Effector memory CD8-positive, alpha-beta T cell (primary cell): Measurements from ENCODE around the gene TBX15.
"Not testable (repeated sequence)": the region's sequence is repeated elsewhere in the genome, so short reads cannot be mapped to it uniquely, and the experiment has no call there.

ENCODE experiments used
- ATAC-seq: fragments of 150-1000 bp; cut with Tn5 transposase; replicated peaks from 2 replicates; pipeline ENCODE4 v1.10.0; 2021; ENCODE audit warnings: mild to moderate bottlenecking, moderate library complexity
- DNase-seq, 3 experiments: peaks; one replicate each; pipeline ENCODE4 v3.0.0; 2021
- H3K27ac Mint-ChIP-seq, 2 donors: one replicate each; pipeline ENCODE4 v1.8.0; 2022; ENCODE audit warnings: mild to moderate bottlenecking in 2 of 2, mixed read lengths in 2 of 2, moderate library complexity in 2 of 2
- H3K27me3 Mint-ChIP-seq, 2 donors: one replicate each; pipeline ENCODE4 v1.8.0; 2022; ENCODE audit warnings: mixed read lengths in 2 of 2
- H3K36me3 Mint-ChIP-seq: one replicate; pipeline ENCODE4 v1.8.0; 2022; ENCODE audit warnings: mild to moderate bottlenecking, moderate library complexity, mixed read lengths; ENCODE audit not compliant: insufficient read depth
- H3K4me1 Mint-ChIP-seq, 2 donors: one replicate each; pipeline ENCODE4 v1.8.0; 2022; ENCODE audit warnings: low read depth in 2 of 2, mixed read lengths in 2 of 2
- H3K4me3 Mint-ChIP-seq, 2 donors: one replicate each; pipeline ENCODE4 v1.8.0; 2022; ENCODE audit warnings: mild to moderate bottlenecking in 2 of 2, mixed read lengths in 2 of 2, moderate library complexity in 2 of 2
- H3K9me3 Mint-ChIP-seq, 2 donors: one replicate each; pipeline ENCODE4 v1.8.0; 2022; ENCODE audit warnings: mixed read lengths in 2 of 2

TBX15 gene

GRCh38 chr1:118973531-118974137 lies 14.5 kb downstream of the TBX15 start:
- DNase-seq: no peak
- ATAC-seq: no peak
- Mint-ChIP-seq H3K4me1 (no peaks in the 10 kb centered on the region), H3K27me3 (peaks cover 29 to 38% of the 10 kb centered on the region in 2 donors), H3K27ac (no peak overlapping the region), H3K4me3 (no peak overlapping the region), H3K36me3 (no peaks in the 10 kb centered on the region), H3K9me3 (peaks cover 3 to 9% of the 10 kb centered on the region in 2 donors)

GRCh38 chr1:118973032-118973431 lies 15.1 kb downstream of the TBX15 start:
- Mint-ChIP-seq H3K27ac (no peak overlapping the region), H3K27me3 (peaks cover 23 to 32% of the 10 kb centered on the region in 2 donors), H3K4me1 (no peaks in the 10 kb centered on the region), H3K9me3 (peaks cover 3 to 9% of the 10 kb centered on the region in 2 donors), H3K36me3 (no peaks in the 10 kb centered on the region), H3K4me3 (no peak overlapping the region)
- DNase-seq (no peak), ATAC-seq (no peak)

GRCh38 chr1:118970451-118970850 lies 17.7 kb downstream of the TBX15 start:
- Mint-ChIP-seq H3K4me1 (no peaks in the 10 kb centered on the region), H3K27ac (no peak overlapping the region), H3K4me3 (no peak overlapping the region), H3K9me3 (peaks cover 3 to 9% of the 10 kb centered on the region in 2 donors), H3K27me3 (peaks cover 9 to 13% of the 10 kb centered on the region in 2 donors), H3K36me3 (no peaks in the 10 kb centered on the region)
- DNase-seq (no peak), ATAC-seq (no peak)

GRCh38 chr1:118963456-118964430 lies 24.4 kb downstream of the TBX15 start:
- H3K27me3 Mint-ChIP-seq: peaks cover 0 to 20% of the 10 kb centered on the region in 2 donors
- H3K9me3 Mint-ChIP-seq: peaks cover 1 to 5% of the 10 kb centered on the region in 2 donors
- DNase-seq (no peak), ATAC-seq (no peak)
- H3K27ac Mint-ChIP-seq: no peak overlapping the region
- no peaks in the 10 kb centered on the region for H3K36me3 Mint-ChIP-seq
- H3K4me1 Mint-ChIP-seq: no peaks in the 10 kb centered on the region
- H3K4me3 Mint-ChIP-seq: no peak overlapping the region

- DNase-seq: no peak
- ATAC-seq: no peak
- H3K27me3 Mint-ChIP-seq: peaks cover 0 to 20% of the 10 kb centered on the region in 2 donors
- H3K9me3 Mint-ChIP-seq: peaks cover 4 to 5% of the 10 kb centered on the region in 2 donors
- no peaks in the 10 kb centered on the region for H3K36me3 Mint-ChIP-seq
- H3K27ac Mint-ChIP-seq: no peak overlapping the region
- H3K4me1 Mint-ChIP-seq: no peaks in the 10 kb centered on the region
- H3K4me3 Mint-ChIP-seq: no peak overlapping the region
These were observed 25.0 kb downstream of the TBX15 start for GRCh38 chr1:118963138-118963455.

- Mint-ChIP-seq H3K27me3 (peaks cover 0 to 20% of the 10 kb centered on the region in 2 donors), H3K4me3 (no peak overlapping the region), H3K27ac (no peak overlapping the region), H3K9me3 (peaks cover 4 to 5% of the 10 kb centered on the region in 2 donors), H3K4me1 (no peaks in the 10 kb centered on the region), H3K36me3 (no peaks in the 10 kb centered on the region)
- DNase-seq (no peak), ATAC-seq (no peak)
These were observed 27.0 kb downstream of the TBX15 start for GRCh38 chr1:118961156-118961555.

- Mint-ChIP-seq H3K27me3 (peaks cover 0 to 20% of the 10 kb centered on the region in 2 donors), H3K4me1 (no peaks in the 10 kb centered on the region), H3K27ac (no peak overlapping the region), H3K4me3 (no peak overlapping the region), H3K36me3 (no peaks in the 10 kb centered on the region), H3K9me3 (peaks cover 4 to 5% of the 10 kb centered on the region in 2 donors)
- ATAC-seq (no peak), DNase-seq (no peak)
These were observed 27.5 kb downstream of the TBX15 start for GRCh38 chr1:118960567-118961136.

GRCh38 chr1:118960026-118960561 lies 28.0 kb downstream of the TBX15 start:
- DNase-seq (no peak), ATAC-seq (no peak)
- H3K27me3 Mint-ChIP-seq: peaks cover 0 to 20% of the 10 kb centered on the region in 2 donors
- no peaks in the 10 kb centered on the region for H3K4me1 Mint-ChIP-seq
- peaks cover 4 to 5% of the 10 kb centered on the region in 2 donors for H3K9me3 Mint-ChIP-seq
- no peak overlapping the region for H3K27ac Mint-ChIP-seq
- no peaks in the 10 kb centered on the region for H3K36me3 Mint-ChIP-seq
- H3K4me3 Mint-ChIP-seq: no peak overlapping the region

- H3K27ac Mint-ChIP-seq: no peak overlapping the region
- DNase-seq (no peak), ATAC-seq (no peak)
- H3K4me1 Mint-ChIP-seq: no peaks in the 10 kb centered on the region
- no peak overlapping the region for H3K4me3 Mint-ChIP-seq
- no peaks in the 10 kb centered on the region for H3K36me3 Mint-ChIP-seq
- peaks cover 4 to 5% of the 10 kb centered on the region in 2 donors for H3K9me3 Mint-ChIP-seq
- peaks cover 0 to 20% of the 10 kb centered on the region in 2 donors for H3K27me3 Mint-ChIP-seq
These were observed 29.1 kb downstream of the TBX15 start for GRCh38 chr1:118958937-118959631.

- Mint-ChIP-seq H3K4me3 (no peak overlapping the region), H3K9me3 (peaks cover 4 to 5% of the 10 kb centered on the region in 2 donors), H3K27ac (no peak overlapping the region), H3K36me3 (no peaks in the 10 kb centered on the region), H3K4me1 (no peaks in the 10 kb centered on the region), H3K27me3 (peaks cover 0 to 10% of the 10 kb centered on the region in 2 donors)
- no peak for ATAC-seq
- no peak for DNase-seq
These were observed 30.0 kb downstream of the TBX15 start for GRCh38 chr1:118958140-118958539.

GRCh38 chr1:118957579-118957978 lies 30.6 kb downstream of the TBX15 start:
- H3K36me3 Mint-ChIP-seq, H3K4me3 Mint-ChIP-seq, H3K27ac Mint-ChIP-seq, H3K4me1 Mint-ChIP-seq, ATAC-seq, H3K9me3 Mint-ChIP-seq, DNase-seq, H3K27me3 Mint-ChIP-seq: not testable (repeated sequence)

- no peak overlapping the region for H3K27ac Mint-ChIP-seq
- H3K27me3 Mint-ChIP-seq: peaks cover 0 to 7% of the 10 kb centered on the region in 2 donors
- DNase-seq: no peak
- no peaks in the 10 kb centered on the region for H3K36me3 Mint-ChIP-seq
- no peak overlapping the region for H3K4me3 Mint-ChIP-seq
- ATAC-seq: no peak
- H3K9me3 Mint-ChIP-seq: peaks cover 0 to 4% of the 10 kb centered on the region in 2 donors
- no peaks in the 10 kb centered on the region for H3K4me1 Mint-ChIP-seq
These were observed 33.7 kb downstream of the TBX15 start for GRCh38 chr1:118954301-118954905.
